Mesendoderm (in vitro differentiated cells): ENCODE results near the gene CREG2.

Experiments used
- DNase-seq: peaks from one replicate; pipeline ENCODE4 v3.0.0; 2013
- H2AK5ac ChIP-seq: 2 replicates; pipeline ENCODE4 v1.6.1; 2013; ENCODE audit warnings: low read length, inconsistent platforms
- H2BK120ac ChIP-seq: 2 replicates; pipeline ENCODE4 v1.6.1; 2013; ENCODE audit warnings: low read depth, mild to moderate bottlenecking, low read length, moderate library complexity, mixed read lengths
- H2BK15ac ChIP-seq: replicated peaks from 2 replicates; pipeline ENCODE4 v1.6.1; 2013; ENCODE audit warnings: low read depth, mild to moderate bottlenecking, moderate library complexity
- H2BK5ac ChIP-seq: 2 replicates; pipeline ENCODE4 v1.6.1; 2013; ENCODE audit warnings: low read length, inconsistent platforms
- H3K18ac ChIP-seq: 2 replicates; pipeline ENCODE4 v1.6.1; 2013; ENCODE audit warnings: mild to moderate bottlenecking, low read length, mixed read lengths
- H3K23ac ChIP-seq: one replicate; pipeline ENCODE4 v1.6.1; 2013; ENCODE audit warnings: low read length
- H3K27ac ChIP-seq: 2 replicates; pipeline ENCODE4 v1.5.1; 2013; ENCODE audit warnings: low read depth, mild to moderate bottlenecking, inconsistent platforms, low read length, moderate library complexity
- H3K27me3 ChIP-seq: 2 replicates; pipeline ENCODE4 v1.6.1; 2013; ENCODE audit warnings: low read length, control low read depth, mild to moderate bottlenecking, inconsistent platforms; ENCODE audit not compliant: insufficient read depth, poor library complexity
- H3K36me3 ChIP-seq: 2 replicates; pipeline ENCODE4 v1.6.1; 2013; ENCODE audit warnings: low read length, inconsistent platforms; ENCODE audit not compliant: control insufficient read depth, insufficient read depth
- H3K4ac ChIP-seq: one replicate; pipeline ENCODE4 v1.6.1; 2013; ENCODE audit warnings: low read depth, mild to moderate bottlenecking, low read length, moderate library complexity
- H3K4me1 ChIP-seq: 2 replicates; pipeline ENCODE4 v1.6.1; 2013; ENCODE audit warnings: low read depth, low read length, inconsistent platforms; ENCODE audit not compliant: control insufficient read depth
- H3K4me2 ChIP-seq: 2 replicates; pipeline ENCODE4 v1.6.1; 2013; ENCODE audit warnings: low read length
- H3K4me3 ChIP-seq: 2 replicates; pipeline ENCODE4 v1.5.1; 2013; ENCODE audit warnings: mild to moderate bottlenecking, low read length
- H3K56ac ChIP-seq: one replicate; pipeline ENCODE4 v1.6.1; 2013; ENCODE audit warnings: low read length
- H3K79me1 ChIP-seq: 2 replicates; pipeline ENCODE4 v1.6.1; 2013; ENCODE audit warnings: low read length, inconsistent platforms
- H3K79me2 ChIP-seq: 2 replicates; pipeline ENCODE4 v1.6.1; 2013; ENCODE audit warnings: mild to moderate bottlenecking, low read length; ENCODE audit not compliant: control insufficient read depth, insufficient read depth
- H3K9ac ChIP-seq: 2 replicates; pipeline ENCODE4 v1.6.1; 2013; ENCODE audit warnings: low read length, inconsistent platforms
- H4K5ac ChIP-seq: one replicate; pipeline ENCODE4 v1.6.1; 2013; ENCODE audit warnings: low read length
- H4K8ac ChIP-seq: one replicate; pipeline ENCODE4 v1.6.1; 2013; ENCODE audit warnings: low read depth, mild to moderate bottlenecking, control low read depth, low read length, moderate library complexity
- WGBS: extraction: QIAGEN DNeasy Blood & Tissue Kit; methylation state at CpG from one replicate; pipeline ENCODE4 v1.1.7; 2013; ENCODE audit warnings: low lambda C conversion rate, missing lambda C conversion rate; ENCODE audit not compliant: insufficient coverage; ENCODE audit errors: extremely low coverage; 5-methylcytosine and 5-hydroxymethylcytosine counted together

Gene CREG2

DNA sequence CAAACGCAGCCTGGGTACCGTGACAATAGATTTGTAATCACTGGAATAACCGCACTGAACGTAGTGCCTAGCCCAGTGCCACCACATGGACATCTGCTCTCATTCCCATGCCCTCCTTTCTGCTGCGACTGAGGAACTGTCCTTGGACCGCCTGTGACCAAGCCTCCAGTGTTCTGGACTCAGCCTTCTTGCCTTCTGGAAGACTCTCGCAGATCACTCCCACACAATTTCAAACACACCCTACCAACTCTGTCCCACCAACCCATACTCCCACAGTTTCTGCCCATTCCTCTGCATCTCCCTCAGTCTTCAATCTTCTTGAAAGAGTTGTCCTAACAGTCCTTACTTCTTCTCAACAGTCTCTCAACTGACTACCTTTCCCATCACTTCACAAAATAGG lies 80.9 kb downstream of the CREG2 start:
- Histone ChIP-seq H3K36me3 (peaks cover 1% of the 10 kb centered on the region), H3K79me1 (peaks cover 12% of the 10 kb centered on the region), H3K56ac (no peak overlapping the region), H3K27ac (no peak overlapping the region), H3K23ac (no peak overlapping the region), H4K8ac (no peak overlapping the region), H3K4me3 (no peak overlapping the region), H3K79me2 (peaks cover 38% of the 10 kb centered on the region), H2BK5ac (no peak overlapping the region), H2BK120ac (no peak overlapping the region), H3K4me2 (peak overlapping the region; percentile 24), H3K9ac (peak overlapping the region; percentile 95), H3K18ac (no peak overlapping the region), H3K4me1 (peaks cover 4% of the 10 kb centered on the region), H4K5ac (no peak overlapping the region), H2AK5ac (no peak overlapping the region), H3K27me3 (no peaks in the 10 kb centered on the region), H3K4ac (no peak overlapping the region), H2BK15ac (no peak overlapping the region)
- WGBS: no CpG with 5 or more reads among the region's 7 CpGs
- no peak for DNase-seq

- Histone ChIP-seq H4K5ac (no peak overlapping the region), H3K9ac (no peak overlapping the region), H3K36me3 (peaks cover 1% of the 10 kb centered on the region), H3K27me3 (no peaks in the 10 kb centered on the region), H2BK120ac (no peak overlapping the region), H2AK5ac (no peak overlapping the region), H3K23ac (no peak overlapping the region), H3K79me2 (peaks cover 42% of the 10 kb centered on the region), H3K56ac (no peak overlapping the region), H3K27ac (no peak overlapping the region), H3K4me1 (peaks cover 4% of the 10 kb centered on the region), H4K8ac (no peak overlapping the region), H3K4me3 (no peak overlapping the region), H3K4me2 (no peak overlapping the region), H2BK5ac (no peak overlapping the region), H2BK15ac (no peak overlapping the region), H3K18ac (no peak overlapping the region), H3K4ac (no peak overlapping the region), H3K79me1 (peaks cover 15% of the 10 kb centered on the region)
- DNase-seq: no peak
- no CpG with 5 or more reads among the region's 7 CpGs for WGBS
These were observed 81.7 kb downstream of the CREG2 start for GRCh38 chr2:101305492-101306078.

DNA sequence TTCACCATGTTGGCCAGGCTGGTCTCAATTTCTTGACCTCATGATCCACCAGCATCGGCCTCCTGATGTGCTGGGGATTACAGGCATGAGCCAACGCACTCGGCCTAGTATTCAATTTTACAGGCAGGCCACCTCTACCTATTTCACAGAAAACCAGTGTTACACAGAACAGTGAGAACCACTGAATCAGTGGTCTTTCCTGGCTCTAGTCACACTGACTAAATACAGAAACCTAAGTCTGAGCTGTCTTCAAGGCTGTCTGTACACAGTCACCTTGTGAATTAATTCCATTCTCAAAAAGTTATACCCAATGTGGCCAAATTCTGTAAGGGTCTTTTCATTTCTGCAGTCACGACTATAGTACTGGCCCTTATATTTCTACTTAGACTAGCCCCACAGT lies 82.3 kb downstream of the CREG2 start:
- Histone ChIP-seq H3K4ac (no peak overlapping the region), H2BK15ac (no peak overlapping the region), H3K79me2 (peaks cover 43% of the 10 kb centered on the region), H3K4me3 (no peak overlapping the region), H4K8ac (no peak overlapping the region), H3K56ac (no peak overlapping the region), H3K27me3 (no peaks in the 10 kb centered on the region), H3K18ac (no peak overlapping the region), H3K9ac (no peak overlapping the region), H4K5ac (no peak overlapping the region), H2BK5ac (no peak overlapping the region), H3K4me1 (peaks cover 4% of the 10 kb centered on the region), H2AK5ac (no peak overlapping the region), H3K79me1 (peaks cover 15% of the 10 kb centered on the region), H3K4me2 (no peak overlapping the region), H3K36me3 (peaks cover 1% of the 10 kb centered on the region), H2BK120ac (no peak overlapping the region), H3K27ac (no peak overlapping the region), H3K23ac (no peak overlapping the region)
- no peak for DNase-seq
- WGBS: no CpG with 5 or more reads among the region's 4 CpGs

GRCh38 chr2:101303688-101304087 lies 83.6 kb downstream of the CREG2 start:
- Histone ChIP-seq H3K18ac (no peak overlapping the region), H3K27ac (no peak overlapping the region), H3K56ac (no peak overlapping the region), H2BK15ac (no peak overlapping the region), H3K79me2 (peaks cover 52% of the 10 kb centered on the region), H3K9ac (no peak overlapping the region), H3K27me3 (no peaks in the 10 kb centered on the region), H3K4me1 (peaks cover 4% of the 10 kb centered on the region), H4K5ac (no peak overlapping the region), H3K36me3 (peaks cover 1% of the 10 kb centered on the region), H3K4me3 (no peak overlapping the region), H4K8ac (no peak overlapping the region), H2BK120ac (no peak overlapping the region), H3K79me1 (peaks cover 23% of the 10 kb centered on the region), H2AK5ac (no peak overlapping the region), H3K4me2 (no peak overlapping the region), H2BK5ac (no peak overlapping the region), H3K4ac (no peak overlapping the region), H3K23ac (no peak overlapping the region)
- no CpG with 5 or more reads among the region's 1 CpG for WGBS
- no peak for DNase-seq

GRCh38 chr2:101302016-101302415 lies 85.3 kb downstream of the CREG2 start:
- H3K27ac ChIP-seq: no peak overlapping the region
- H2BK15ac ChIP-seq: no peak overlapping the region
- H3K4me2 ChIP-seq: no peak overlapping the region
- H2BK5ac ChIP-seq: no peak overlapping the region
- WGBS: no CpG with 5 or more reads among the region's 4 CpGs
- no peak overlapping the region for H3K56ac ChIP-seq
- H3K9ac ChIP-seq: no peak overlapping the region
- H3K4ac ChIP-seq: no peak overlapping the region
- H3K4me3 ChIP-seq: no peak overlapping the region
- H3K79me1 ChIP-seq: peaks cover 19% of the 10 kb centered on the region
- no peak overlapping the region for H4K5ac ChIP-seq
- no peaks in the 10 kb centered on the region for H3K27me3 ChIP-seq
- H2AK5ac ChIP-seq: no peak overlapping the region
- peaks cover 1% of the 10 kb centered on the region for H3K36me3 ChIP-seq
- H2BK120ac ChIP-seq: no peak overlapping the region
- no peak overlapping the region for H3K23ac ChIP-seq
- peaks cover 4% of the 10 kb centered on the region for H3K4me1 ChIP-seq
- no peak overlapping the region for H3K18ac ChIP-seq
- no peak overlapping the region for H4K8ac ChIP-seq
- H3K79me2 ChIP-seq: peaks cover 48% of the 10 kb centered on the region
- no peak for DNase-seq

DNA sequence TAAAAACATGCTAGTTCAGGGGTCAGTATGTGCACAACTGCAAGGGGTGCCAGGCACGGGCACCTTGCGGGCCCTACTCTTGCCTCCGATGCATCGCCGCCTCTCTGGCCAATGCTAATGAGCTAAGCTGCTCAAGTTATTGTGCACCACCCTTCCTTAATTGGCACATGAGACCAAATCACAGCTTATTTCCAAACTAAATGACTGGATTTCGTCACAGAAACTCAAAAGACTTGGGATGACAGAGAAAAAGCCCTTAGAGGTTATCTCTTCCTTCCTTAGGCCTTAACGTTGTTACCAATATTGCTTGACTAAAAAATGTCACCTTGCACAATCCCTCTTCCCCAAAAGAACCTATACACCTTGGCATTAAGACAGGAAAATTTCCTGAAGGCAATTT lies 86.5 kb downstream of the CREG2 start:
- no peak overlapping the region for H3K4me3 ChIP-seq
- H3K36me3 ChIP-seq: peaks cover 1% of the 10 kb centered on the region
- H3K4me1 ChIP-seq: no peaks in the 10 kb centered on the region
- H3K27me3 ChIP-seq: no peaks in the 10 kb centered on the region
- no peak overlapping the region for H3K56ac ChIP-seq
- WGBS: no CpG with 5 or more reads among the region's 7 CpGs
- no peak overlapping the region for H3K4me2 ChIP-seq
- H3K79me1 ChIP-seq: peaks cover 16% of the 10 kb centered on the region
- H3K27ac ChIP-seq: no peak overlapping the region
- H4K5ac ChIP-seq: no peak overlapping the region
- H2BK120ac ChIP-seq: no peak overlapping the region
- no peak overlapping the region for H2AK5ac ChIP-seq
- H3K4ac ChIP-seq: no peak overlapping the region
- no peak for DNase-seq
- peaks cover 38% of the 10 kb centered on the region for H3K79me2 ChIP-seq
- H3K23ac ChIP-seq: peak overlapping the region; percentile 24
- no peak overlapping the region for H3K18ac ChIP-seq
- H2BK5ac ChIP-seq: no peak overlapping the region
- no peak overlapping the region for H2BK15ac ChIP-seq
- no peak overlapping the region for H3K9ac ChIP-seq
- no peak overlapping the region for H4K8ac ChIP-seq
